Umbilical cord (tissue), 2 donors: ENCODE data around the gene SIPA1L3. TPM values are rescaled to one million over a fixed set of nuclear protein-coding genes. Genes with fewer than 3 reads are reported as not detected.

ENCODE experiments used
- DNase-seq: peaks from one replicate; pipeline ENCODE4 v3.0.0-alpha.2; 2015; ENCODE audit warnings: low spot score
- total RNA-seq: library from RNA; depleted of rRNA; stranded (reverse); fragments of >200 nt; gene quantifications from one replicate; pipeline ENCODE4 v1.2.3, GENCODE V29; 2014; ENCODE audit warnings: low replicate concordance; ENCODE audit not compliant: insufficient read depth

The SIPA1L3 gene
- total RNA-seq, 1 donor from 2014 or later: 13.7 TPM

DNA sequence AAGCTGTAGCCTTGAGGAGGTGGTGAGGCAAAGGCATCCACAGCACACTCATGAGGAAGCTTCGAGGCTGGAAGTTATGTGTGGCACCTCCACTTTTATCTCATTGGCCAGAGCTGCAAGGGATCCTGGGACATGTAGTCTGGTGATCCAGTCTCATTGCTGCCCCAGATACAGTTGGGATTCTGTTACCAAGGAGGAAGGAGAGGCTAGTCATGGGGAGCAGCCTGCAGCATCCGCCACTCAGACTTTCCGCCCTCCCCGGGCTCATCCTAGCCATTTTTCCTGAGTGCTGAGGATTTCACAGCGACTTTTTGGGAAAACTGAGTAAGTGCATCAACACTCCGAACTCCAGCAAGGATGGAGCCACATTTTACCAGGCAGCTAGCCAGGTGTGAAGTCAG is 242.7 kb downstream of the SIPA1L3 start:
- no peak for DNase-seq

DNA sequence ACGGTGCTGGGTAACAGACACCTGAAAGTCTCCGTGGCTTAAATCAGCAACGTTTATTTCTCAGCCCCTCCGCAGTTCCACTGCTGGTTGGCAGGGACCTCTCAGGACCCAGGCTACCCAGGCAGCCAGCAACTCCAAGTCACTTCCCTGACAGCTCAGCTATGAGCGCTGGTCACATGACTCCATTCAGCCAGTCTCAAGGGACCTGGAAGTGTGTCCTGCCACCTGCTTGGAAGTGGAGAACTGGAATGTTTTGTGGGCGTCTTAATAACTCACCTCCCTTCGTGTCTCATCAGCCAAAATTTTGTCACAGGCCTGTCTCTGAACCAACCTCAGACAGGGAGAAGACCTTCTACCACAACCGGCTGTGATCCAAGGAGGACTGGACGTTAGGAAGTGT is 244.2 kb downstream of the SIPA1L3 start:
- DNase-seq: no peak

DNA sequence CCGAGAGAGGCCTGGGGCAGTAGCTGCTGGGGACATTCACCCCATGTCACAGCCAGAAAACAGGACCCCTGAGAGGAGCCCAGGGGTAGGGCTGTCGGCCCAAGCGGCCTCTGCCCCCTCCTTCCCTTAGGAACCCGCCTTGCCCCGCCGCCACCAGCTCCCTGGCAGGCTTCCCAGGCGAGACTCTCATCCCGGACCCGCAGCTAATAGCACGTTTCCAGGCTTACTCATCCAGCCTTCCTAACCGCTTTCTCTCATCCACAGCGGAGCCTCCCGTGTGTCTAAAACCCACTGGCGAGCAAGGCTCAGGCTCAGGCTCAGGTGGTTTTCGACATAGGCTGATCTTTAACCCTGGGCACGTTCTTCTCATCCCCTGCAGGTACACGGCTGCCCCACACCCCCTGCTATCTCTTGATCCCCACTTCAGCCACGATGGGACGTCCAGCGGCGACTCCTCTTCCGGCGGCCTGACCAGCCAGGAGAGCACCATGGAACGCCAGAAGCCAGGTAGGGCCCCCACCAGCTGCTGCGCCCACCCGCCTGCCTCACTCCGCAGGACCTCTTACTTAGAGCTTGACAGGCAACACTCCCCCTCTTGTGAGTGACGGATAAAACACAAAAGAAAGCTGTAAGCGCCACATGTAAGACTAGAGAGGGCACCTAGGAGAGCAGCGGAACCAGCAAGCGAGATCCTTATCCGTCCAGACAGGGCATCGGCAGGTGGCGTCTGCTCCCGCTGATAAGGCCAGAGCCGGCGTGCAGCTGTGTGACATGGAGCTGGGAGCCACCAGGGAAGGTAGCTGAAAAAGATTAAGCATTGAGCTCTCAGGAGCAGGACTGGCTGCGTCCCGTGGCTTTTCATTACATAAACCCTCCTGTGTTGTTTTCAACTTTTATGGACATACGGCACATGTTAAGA is 245.7 kb downstream of the SIPA1L3 start:
- no peak for DNase-seq

DNA sequence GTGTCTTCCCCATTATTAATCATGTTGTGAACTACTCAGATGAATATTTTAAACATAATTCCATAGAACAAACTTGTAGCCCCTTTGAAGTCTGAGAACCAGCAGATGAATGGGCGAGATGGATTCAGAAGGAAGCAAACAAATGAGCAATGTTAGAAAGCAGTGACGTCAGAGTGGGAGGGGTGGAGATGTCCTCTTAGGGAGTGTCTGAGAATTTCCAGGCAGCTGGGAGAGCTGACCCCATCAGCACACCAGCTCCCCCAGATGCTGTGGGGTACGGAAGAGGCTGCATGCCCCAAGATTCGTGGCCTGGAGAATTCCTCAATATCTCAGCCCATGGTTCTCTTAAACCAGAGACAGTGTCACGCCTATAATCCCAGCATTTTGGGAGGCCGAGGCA is 248.4 kb downstream of the SIPA1L3 start:
- peak; percentile 19 for DNase-seq

DNA sequence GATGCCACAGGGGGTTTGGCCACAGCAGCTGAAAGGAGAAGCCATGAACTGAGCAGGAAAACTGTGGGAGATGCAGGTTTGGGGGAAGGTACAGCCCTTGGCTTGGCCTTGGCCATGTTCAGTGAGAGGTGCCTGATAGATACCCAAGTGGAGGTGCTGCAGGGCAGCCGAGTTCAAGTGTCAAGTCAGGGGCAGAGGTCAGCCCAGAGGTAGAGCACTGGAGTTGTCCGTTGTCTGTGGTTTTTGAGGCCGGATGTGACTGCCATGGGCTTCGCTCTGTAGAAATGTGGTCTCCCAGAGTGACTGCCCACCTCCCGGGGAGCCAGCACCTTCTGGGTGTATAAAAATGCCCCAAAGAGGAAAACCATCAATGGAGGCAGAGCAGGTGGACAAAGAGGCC is 251.7 kb downstream of the SIPA1L3 start:
- DNase-seq: no peak

DNA sequence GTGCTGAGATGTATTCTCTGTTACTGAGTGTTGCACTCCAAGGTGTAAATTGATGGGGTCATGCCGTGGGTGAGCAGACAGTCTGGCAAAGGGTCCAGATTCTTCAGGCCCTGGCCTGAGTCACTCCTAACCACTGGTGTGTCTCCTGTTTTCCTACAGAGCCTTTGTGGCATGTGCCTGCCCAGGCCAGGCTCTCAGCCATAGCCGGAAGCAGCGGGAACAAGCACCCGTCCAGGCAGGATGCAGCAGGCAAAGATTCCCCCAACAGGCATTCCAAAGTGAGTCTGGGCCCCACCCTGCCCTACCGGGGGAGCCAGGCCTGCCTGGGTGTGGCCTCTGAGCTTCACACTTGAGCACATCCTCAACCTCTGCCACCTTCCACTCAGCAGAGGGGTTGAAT is 255.1 kb downstream of the SIPA1L3 start:
- DNase-seq: no peak

DNA sequence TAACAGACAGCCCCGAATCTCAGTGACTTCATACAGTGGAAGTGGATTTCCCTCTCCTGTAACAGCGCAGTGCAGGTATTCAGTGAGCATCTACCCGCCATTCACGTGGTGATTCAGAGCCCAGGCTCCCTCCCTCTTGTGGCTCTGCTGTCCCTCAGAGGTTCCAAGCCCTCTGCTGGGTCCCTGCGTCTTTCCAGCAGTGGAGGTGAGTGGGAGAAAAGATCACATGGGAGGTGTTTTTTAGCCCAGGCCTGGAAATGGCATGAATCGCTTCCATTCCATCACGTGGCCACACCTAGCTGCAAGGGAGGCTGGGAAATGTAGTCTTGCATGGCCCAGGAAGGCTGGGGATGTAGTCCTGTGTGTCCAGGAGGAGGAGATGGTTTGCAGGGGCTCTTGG is 255.6 kb downstream of the SIPA1L3 start:
- no peak for DNase-seq

DNA sequence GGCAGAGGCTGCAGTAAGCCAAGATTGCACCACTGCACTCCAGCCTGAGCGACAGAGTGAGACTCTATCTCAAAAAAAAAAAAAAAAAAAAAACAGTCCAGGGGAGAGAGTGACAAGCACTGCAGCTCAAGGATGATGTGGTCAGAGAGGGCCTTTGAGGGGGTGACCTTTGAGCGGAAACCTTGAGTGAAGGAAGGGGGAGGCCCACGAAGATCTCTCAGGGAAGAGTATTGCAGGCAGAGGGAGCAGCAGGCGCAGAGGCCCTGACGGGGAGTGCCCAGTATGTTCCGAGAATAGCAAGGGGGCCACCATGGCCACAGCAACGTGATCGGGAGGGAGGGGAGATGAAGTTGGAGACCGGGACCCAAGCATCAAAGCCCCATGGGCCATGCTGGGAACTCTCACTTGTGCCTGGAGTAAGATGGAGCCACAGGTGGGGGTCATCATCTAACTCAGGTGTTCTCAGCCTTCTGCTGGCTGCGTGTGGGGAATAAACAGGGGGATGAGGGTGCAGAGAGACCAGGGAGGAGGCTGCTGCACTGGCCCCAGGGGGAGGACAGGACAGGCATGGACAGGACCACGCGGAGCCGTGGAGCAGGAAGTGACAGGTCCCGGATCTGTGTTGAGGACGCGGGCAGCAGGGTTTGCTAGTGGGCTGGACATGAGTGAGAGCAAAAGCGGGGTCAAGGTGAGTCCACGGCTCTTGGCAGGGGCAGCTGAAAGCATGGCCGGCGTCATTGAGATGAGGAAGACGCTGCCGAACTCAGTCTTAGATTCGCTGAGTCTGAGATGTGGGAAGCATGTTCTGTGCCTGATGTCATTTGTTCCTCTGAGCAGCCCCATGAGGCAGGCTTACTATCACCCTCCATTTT is 256.6 kb downstream of the SIPA1L3 start:
- DNase-seq: no peak

DNA sequence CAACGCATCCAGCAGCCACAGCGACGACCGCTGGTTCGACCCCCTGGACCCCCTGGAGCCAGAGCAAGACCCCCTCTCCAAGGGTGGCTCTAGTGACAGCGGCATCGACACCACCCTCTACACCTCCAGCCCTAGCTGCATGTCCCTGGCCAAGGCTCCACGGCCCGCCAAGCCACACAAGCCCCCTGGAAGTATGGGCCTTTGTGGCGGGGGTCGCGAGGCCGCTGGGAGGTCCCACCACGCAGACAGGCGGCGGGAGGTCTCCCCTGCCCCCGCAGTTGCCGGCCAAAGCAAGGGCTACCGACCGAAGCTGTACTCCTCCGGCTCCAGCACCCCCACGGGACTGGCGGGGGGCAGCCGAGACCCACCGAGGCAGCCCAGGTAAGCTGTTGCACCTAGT is 257.5 kb downstream of the SIPA1L3 start:
- DNase-seq: no peak

DNA sequence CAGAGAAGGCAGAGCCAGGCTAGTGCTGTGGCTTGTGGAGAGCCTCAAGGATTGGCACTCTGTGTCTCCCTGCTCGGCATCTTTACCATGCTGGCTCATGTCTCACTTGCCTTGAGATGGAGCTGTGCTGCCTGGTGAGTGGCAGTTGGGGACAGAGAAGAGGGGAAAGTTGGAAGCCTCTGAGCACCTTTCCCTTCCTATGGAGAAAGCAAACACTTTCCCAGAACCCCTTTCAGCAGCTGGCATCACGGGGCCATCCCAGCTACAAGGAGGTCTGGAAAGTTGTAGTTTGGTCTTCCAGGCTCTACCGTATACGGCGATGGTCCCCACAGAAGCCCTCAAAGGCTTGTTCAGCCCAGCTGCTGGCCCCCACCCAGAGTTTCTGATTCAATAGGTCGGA is 258.3 kb downstream of the SIPA1L3 start:
- DNase-seq: no peak

DNA sequence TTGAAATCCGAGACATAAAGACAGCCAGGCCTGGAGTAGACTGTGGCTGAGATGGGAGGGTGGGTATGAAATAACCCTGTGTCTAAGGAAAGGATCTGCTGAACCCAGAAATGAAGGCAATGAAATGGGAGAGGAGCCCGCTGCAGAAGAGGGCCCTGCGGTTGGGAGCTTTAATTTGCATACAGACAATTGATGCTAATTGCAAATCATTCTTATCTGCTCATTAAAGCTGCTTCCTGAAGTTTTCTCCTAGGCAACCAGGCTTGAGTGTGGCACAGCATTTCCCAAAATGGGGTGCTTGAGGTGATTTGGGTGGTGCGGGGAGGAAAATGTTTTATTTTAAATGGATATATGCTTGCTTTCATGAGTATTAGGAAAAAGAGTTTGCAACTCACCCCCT is 261.6 kb downstream of the SIPA1L3 start:
- no peak for DNase-seq

DNA sequence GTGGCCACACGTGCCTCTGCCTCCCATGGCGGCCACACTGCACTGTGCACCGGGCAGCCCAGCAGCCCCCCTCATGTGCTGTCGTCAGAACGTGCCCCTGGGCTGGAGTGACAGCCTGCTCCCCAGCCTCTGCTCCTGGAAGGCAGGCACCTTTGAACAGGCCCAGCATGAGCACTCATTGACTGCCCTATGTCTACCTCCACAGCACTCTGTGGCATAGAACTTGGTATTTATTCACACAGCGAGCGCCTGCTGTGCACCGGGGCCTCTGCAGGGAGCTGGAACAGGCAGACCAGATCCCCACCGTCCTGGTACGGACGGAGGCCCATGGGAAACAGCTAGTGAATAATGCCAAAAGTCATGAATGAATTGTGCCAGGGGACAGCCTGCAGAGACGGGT is 263.3 kb downstream of the SIPA1L3 start:
- no peak for DNase-seq

DNA sequence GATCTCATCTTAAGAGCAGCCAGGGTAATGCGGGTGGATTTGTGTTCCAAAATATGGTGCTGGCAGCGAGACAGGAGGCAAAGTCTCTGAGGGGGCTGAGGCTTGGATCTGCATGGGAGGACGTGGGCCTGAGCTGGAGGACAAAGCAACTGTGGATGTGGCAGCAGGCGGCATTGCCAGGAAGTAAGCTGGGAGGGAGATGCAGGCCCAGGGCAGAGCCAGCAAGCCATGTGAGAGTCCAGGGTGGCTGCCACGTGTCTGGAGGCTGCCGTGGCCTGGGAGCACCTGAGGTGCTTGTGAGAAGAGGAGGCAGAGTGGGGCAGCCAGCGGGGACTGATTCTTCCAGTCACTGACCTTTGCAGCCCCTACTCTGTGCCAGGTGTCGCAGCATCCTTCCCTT is 265.0 kb downstream of the SIPA1L3 start:
- no peak for DNase-seq

DNA sequence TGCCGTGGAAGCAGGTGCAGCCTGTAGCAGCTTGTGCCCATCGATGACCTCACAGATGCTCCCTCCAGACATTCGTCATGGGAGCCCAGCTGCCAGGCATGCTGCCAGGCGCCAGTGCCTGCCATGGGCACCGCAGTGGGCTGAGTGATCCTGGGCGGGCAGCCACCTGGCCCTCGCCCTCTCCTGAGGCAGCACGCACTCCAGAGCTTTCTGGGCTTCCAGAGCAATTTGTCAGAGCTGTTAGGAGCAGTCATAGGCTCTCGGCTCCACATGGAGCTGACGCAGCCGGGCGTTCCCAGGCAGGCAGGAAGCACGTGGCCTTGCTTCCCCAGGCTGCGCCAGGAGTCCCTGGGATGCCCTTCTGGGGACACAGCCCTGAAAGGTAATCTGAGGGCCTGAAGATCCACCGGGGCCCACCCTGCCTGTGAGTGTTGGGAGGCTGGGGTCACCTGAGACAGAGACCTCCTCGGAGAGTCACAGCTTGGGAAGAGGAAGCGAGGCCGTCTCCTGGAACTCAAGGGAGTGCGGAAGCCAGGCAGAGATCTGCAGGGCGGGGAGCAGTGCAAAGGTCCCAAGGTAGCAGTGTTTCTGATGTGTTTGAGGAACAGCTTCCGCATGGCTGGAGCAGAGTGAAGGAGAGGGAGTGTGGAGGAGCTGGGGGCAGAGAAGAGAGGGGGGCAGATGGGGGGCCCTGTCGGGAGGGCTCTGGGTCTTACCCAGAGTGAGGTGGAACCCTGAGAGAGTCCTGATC is 266.5 kb downstream of the SIPA1L3 start:
- no peak for DNase-seq

DNA sequence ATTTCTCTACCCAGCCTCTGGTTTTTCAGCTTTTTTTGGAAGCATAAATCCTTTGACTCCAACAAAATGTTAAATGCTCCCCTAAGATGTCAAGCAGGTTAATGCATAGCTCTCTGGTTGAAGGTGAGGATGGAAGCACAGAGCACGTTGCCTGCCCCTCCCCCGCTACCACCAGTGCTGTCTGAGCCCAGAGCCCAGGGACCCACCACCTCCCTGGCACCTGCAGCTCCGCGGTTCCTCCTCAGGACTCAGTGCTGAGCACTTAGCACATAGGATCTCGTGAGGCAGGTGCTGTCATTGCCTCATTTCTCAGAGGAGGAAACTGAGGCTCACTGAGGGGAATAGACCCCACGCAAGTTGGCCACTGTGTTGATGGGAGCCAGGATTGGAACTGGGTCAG is 268.4 kb downstream of the SIPA1L3 start:
- DNase-seq: no peak

DNA sequence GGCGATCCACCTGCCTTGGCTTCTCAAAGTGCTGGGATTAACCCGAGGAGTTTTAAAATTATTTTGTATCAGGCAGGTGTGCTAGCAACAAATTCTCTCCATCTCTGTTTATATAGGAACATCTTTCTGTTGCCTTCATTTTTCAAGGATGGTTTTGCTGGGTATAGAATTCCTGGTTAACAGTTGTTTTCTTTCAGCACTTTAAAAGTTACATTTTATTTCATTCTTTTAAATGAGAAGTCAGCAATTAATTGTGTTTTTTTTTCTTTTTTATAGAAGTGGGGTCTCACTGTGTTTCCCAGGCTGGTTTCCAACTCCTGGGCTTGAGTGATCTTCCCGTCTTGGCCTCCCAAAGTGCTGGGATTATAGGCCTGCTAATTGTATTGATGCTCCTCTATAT is 273.1 kb downstream of the SIPA1L3 start:
- no peak for DNase-seq

DNA sequence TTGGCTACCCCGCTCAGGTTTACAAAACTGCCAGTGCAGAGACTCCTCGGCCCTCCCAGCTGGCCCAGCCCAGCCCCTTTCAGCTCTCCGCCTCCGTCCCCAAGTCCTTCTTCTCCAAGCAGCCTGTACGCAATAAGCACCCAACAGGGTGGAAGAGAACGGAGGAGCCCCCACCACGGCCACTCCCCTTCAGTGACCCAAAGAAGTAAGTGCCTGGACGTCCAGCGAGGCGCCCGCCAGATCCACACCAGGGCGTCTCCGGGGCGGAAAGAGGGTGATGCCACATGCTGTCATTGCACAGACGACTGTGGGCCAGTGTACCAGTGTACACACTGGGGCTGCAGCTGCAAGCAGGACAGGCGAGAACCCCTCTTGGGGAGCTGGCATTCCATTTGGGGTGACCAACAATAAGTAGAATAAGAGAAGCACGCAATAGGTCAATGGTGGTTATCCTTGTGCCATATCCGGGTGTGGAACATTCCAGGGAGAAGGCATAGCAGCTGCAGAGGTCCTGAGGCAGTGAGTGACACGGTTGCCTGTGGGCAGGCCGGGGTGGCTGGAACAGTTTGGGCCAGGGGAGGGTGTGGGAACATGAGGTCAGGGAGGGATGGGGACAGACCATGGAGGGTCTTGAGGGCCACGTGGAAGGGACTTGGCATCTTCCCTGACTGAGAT is 275.7 kb downstream of the SIPA1L3 start:
- no peak for DNase-seq

DNA sequence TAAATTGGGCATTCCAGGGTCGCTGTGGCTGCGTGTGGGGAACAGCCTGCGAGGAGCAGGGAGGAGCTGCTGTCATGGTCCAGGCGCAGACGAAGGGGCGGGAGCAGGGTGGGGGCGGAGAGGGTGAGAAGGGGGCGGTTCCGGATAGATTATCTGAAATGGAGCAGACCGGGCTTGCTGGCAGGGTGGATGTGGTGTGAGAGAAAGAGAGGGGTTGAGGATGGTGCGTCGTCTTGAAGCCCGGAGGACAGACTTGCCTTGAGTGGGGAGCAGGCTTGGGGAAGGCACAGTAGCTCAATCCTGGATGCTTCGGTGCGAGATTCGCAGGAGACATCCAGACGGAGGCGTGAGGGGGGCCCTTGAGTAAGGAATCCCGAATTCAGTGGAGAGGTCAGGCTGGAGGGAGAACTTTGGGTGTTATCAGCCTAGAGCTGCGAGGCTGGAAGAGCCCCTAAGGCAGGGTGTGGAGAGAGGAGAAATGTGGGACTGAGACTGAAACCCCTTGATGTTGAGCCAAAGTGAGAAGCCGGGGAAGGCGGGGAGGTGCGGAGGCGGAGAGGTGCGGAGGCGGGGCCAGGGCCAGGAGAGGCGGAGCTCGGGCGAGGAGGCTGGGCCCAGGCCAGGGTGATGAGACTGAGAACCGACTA is 276.4 kb downstream of the SIPA1L3 start:
- peak; percentile 77 for DNase-seq

DNA sequence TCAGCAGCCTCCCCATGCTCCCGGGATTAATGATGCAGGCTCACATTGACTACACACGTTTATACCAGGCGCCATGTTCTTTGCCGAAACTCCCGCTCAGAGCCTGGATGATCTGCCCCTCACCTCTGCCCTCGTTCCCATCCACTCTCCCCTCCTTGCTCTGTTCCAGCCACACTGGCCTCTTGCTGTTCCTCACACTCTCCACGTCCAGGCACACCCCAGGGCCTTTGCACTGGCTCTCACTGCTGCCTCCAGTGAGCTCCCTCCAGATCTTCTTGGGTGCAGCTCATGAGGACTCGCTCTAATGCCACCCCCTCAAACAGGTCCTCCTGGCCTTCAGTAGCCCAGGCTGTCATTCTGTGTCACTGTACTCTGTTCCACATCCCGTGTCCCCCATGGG is 277.8 kb downstream of the SIPA1L3 start:
- no peak for DNase-seq

DNA sequence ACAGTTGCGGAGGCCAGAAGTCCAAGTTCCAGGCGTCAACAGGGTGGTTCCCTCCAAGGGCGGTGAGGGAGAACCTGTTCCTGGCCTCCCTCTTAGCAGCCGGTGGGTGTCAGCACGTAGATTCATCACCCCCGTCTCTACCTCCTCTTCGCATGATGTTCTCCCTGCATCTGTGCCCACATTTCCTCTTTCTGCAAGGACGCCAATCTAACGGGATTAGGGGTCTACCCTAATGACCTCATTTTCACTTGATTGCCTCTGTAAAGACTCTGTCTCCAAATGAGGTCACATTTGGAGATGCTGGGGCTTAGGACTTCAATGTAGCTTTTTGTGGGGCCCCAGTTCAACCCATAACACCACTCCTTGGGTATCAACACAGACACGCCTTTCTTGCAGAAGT is 278.6 kb downstream of the SIPA1L3 start:
- no peak for DNase-seq

DNA sequence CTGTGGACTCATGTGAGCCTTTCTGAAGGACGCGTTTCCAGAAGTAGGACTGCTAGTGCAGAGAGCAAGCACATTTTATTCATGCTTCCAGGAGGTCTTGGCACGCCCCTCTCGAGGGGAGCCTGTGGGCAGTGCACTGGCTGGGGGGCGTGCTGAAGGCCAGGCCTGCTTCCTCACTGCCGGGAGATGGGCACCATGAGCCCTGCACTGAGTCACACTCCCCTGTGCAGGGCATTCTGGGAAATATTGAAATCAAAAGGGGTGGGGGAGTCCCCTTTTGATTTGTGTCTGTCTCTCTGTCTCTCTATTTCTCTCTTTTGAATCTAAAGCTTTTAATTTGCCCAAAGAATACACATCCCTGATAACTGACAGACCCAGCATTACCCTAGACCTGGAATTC is 283.1 kb downstream of the SIPA1L3 start:
- no peak for DNase-seq
